DOHH2 (cell line): ENCODE measurements around the gene COX6A2.

Experiments
- H3F3A ChIP-seq: fragments of 200-600 bp; sonication (generic), shearing (Covaris generic); 2 replicates; pipeline ENCODE4 v1.6.0; 2016; ENCODE audit warnings: antibody characterized with exemption, mild to moderate bottlenecking; ENCODE audit not compliant: control insufficient read depth, insufficient read depth
- H3K27ac ChIP-seq: fragments of 200-600 bp; sonication (generic); 2 replicates; pipeline ENCODE4 v1.5.1; 2014; ENCODE audit warnings: low read depth, mild to moderate bottlenecking, low read length, moderate library complexity
- H3K27me3 ChIP-seq: fragments of 200-600 bp; sonication (generic); 2 replicates; pipeline ENCODE4 v1.6.1; 2014; ENCODE audit warnings: mild to moderate bottlenecking, low read length, mixed read lengths; ENCODE audit not compliant: control insufficient read depth
- H3K36me3 ChIP-seq: fragments of 200-600 bp; sonication (generic); 2 replicates; pipeline ENCODE4 v1.6.1; 2014; ENCODE audit warnings: mild to moderate bottlenecking, low read length, moderate library complexity, mixed read lengths; ENCODE audit not compliant: control insufficient read depth
- H3K4me1 ChIP-seq: fragments of 200-600 bp; sonication (generic); 2 replicates; pipeline ENCODE4 v1.6.1; 2014; ENCODE audit warnings: mild to moderate bottlenecking, low read length, mixed read lengths; ENCODE audit not compliant: control insufficient read depth
- H3K4me2 ChIP-seq: fragments of 200-600 bp; sonication (generic); 2 replicates; pipeline ENCODE4 v1.6.0; 2014; ENCODE audit warnings: mild to moderate bottlenecking, low read length, moderate library complexity
- H3K4me3 ChIP-seq: fragments of 200-600 bp; sonication (generic); 2 replicates; pipeline ENCODE4 v1.5.1; 2014; ENCODE audit warnings: mild to moderate bottlenecking, low read length, mixed read lengths
- H3K79me2 ChIP-seq: fragments of 200-600 bp; sonication (generic); 2 replicates; pipeline ENCODE4 v1.6.1; 2014; ENCODE audit warnings: mild to moderate bottlenecking, low read length, mixed read lengths; ENCODE audit not compliant: control insufficient read depth
- H3K9me2 ChIP-seq: fragments of 200-600 bp; sonication (generic); replicated peaks from 2 replicates; pipeline ENCODE4 v1.6.1; 2014; ENCODE audit warnings: mild to moderate bottlenecking, low read length, mixed read lengths; ENCODE audit not compliant: control insufficient read depth
- H3K9me3 ChIP-seq: fragments of 200-600 bp; sonication (generic); 2 replicates; pipeline ENCODE4 v1.6.1; 2014; ENCODE audit warnings: antibody characterized with exemption, low read length, mixed read lengths; ENCODE audit not compliant: control insufficient read depth, insufficient read depth
- H4K20me1 ChIP-seq: fragments of 200-600 bp; sonication (generic); 2 replicates; pipeline ENCODE4 v1.6.0; 2014; ENCODE audit warnings: low read depth, mild to moderate bottlenecking, antibody characterized with exemption, low read length, moderate library complexity; ENCODE audit not compliant: control insufficient read depth, insufficient read depth
- EZH2phosphoT487 ChIP-seq: fragments of 200-600 bp; sonication (generic); IDR thresholded peaks from 2 replicates; pipeline ENCODE4 v1.6.1; 2017; ENCODE audit warnings: borderline replicate concordance, mild to moderate bottlenecking, antibody characterized with exemption, low read length, moderate library complexity, mixed read lengths
- TF ChIP-seq, protein P1 (sequence below): fragments of 200-600 bp; sonication (generic); IDR thresholded peaks from one replicate; pipeline ENCODE4 v1.5.1; 2014; ENCODE audit warnings: antibody characterized with exemption, mild to moderate bottlenecking, low read depth, low read length; ENCODE audit not compliant: poor library complexity, severe bottlenecking

COX6A2 gene

DNA sequence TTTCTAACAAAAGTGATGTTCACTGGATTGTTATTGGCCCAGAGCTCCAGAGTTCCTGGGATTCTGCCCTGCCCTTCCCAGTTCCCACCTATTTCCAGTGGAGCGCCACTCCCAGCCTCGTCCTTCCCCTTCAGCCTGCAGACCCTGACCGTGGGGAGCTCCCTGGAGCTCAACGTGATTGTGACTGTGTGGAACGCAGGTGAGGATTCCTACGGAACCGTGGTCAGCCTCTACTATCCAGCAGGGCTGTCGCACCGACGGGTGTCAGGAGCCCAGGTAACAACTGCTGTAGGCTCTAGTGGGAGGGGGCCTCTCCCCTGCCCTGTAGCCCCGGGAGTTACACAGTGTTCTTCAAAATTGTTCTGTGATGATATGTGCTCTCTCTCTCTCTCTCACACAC, 11.8 kb downstream of the COX6A2 start:
- Histone ChIP-seq H3K4me2 (no peak overlapping the region), H3F3A (no peaks in the 10 kb centered on the region), H3K79me2 (no peaks in the 10 kb centered on the region), H3K27ac (no peak overlapping the region), H3K9me3 (no peaks in the 10 kb centered on the region), H3K9me2 (no peaks in the 10 kb centered on the region), H4K20me1 (no peaks in the 10 kb centered on the region), H3K4me1 (no peaks in the 10 kb centered on the region; the same call in 1 of the 2 replicates), H3K27me3 (no peaks in the 10 kb centered on the region), H3K36me3 (no peaks in the 10 kb centered on the region), H3K4me3 (no peak overlapping the region)
- no peak for TF ChIP-seq EZH2phosphoT487
- TF ChIP-seq, protein P1, sequence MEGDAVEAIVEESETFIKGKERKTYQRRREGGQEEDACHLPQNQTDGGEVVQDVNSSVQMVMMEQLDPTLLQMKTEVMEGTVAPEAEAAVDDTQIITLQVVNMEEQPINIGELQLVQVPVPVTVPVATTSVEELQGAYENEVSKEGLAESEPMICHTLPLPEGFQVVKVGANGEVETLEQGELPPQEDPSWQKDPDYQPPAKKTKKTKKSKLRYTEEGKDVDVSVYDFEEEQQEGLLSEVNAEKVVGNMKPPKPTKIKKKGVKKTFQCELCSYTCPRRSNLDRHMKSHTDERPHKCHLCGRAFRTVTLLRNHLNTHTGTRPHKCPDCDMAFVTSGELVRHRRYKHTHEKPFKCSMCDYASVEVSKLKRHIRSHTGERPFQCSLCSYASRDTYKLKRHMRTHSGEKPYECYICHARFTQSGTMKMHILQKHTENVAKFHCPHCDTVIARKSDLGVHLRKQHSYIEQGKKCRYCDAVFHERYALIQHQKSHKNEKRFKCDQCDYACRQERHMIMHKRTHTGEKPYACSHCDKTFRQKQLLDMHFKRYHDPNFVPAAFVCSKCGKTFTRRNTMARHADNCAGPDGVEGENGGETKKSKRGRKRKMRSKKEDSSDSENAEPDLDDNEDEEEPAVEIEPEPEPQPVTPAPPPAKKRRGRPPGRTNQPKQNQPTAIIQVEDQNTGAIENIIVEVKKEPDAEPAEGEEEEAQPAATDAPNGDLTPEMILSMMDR: no peak

- no peak overlapping the region for H3K27ac ChIP-seq
- H3K4me2 ChIP-seq: no peak overlapping the region
- H3K36me3 ChIP-seq: no peaks in the 10 kb centered on the region
- H3K9me3 ChIP-seq: no peaks in the 10 kb centered on the region
- TF ChIP-seq EZH2phosphoT487: no peak
- TF ChIP-seq, protein P1: no peak
- H3K9me2 ChIP-seq: no peaks in the 10 kb centered on the region
- no peaks in the 10 kb centered on the region for H3K79me2 ChIP-seq
- H3K4me1 ChIP-seq: no peaks in the 10 kb centered on the region; the same call in 1 of the 2 replicates
- H3K27me3 ChIP-seq: no peaks in the 10 kb centered on the region
- no peaks in the 10 kb centered on the region for H4K20me1 ChIP-seq
- no peaks in the 10 kb centered on the region for H3F3A ChIP-seq
- H3K4me3 ChIP-seq: no peak overlapping the region
Observed at GRCh38 chr16:31414706-31415105, 13.5 kb downstream of the COX6A2 start.

- Histone ChIP-seq H3K4me1 (no peaks in the 10 kb centered on the region; the same call in 1 of the 2 replicates), H3K27me3 (no peaks in the 10 kb centered on the region), H3K79me2 (no peaks in the 10 kb centered on the region), H3F3A (no peaks in the 10 kb centered on the region), H3K27ac (no peak overlapping the region), H3K9me3 (no peaks in the 10 kb centered on the region), H3K9me2 (no peaks in the 10 kb centered on the region), H3K4me3 (no peak overlapping the region), H4K20me1 (no peaks in the 10 kb centered on the region), H3K4me2 (no peak overlapping the region), H3K36me3 (no peaks in the 10 kb centered on the region)
- no peak for TF ChIP-seq EZH2phosphoT487
- TF ChIP-seq, protein P1: no peak
Observed at GRCh38 chr16:31413943-31414342, 14.2 kb downstream of the COX6A2 start.
